ENCODE measurements around the gene LAMA5.

Gene LAMA5

GRCh38 chr20:62284448-62284847, 82.7 kb downstream of the LAMA5 start:
- H3K9ac ChIP-seq, result no peak overlapping the region
- peak overlapping the region; percentile 78; the same call in 1 of the 2 replicates for H3K4me2 ChIP-seq
- H3K36me3 ChIP-seq, result peaks cover 71% of the 10 kb centered on the region
- no peak overlapping the region for H3K4me3 ChIP-seq
- 0 out of 2 replicates have a peak, but pooled peaks cover 13% of the 10 kb centered on the region for H4K20me1 ChIP-seq
- H3K9me3 ChIP-seq, result no peaks in the 10 kb centered on the region
- no peak for TF ChIP-seq Cebpa-rat (IDR thresholded peaks at IDR 0.05)
- peaks cover 29% of the 10 kb centered on the region for H3K4me1 ChIP-seq
- no peak overlapping the region for H3K27ac ChIP-seq
- no peaks in the 10 kb centered on the region for H3K27me3 ChIP-seq

- TF ChIP-seq Cebpa-rat (IDR thresholded peaks at IDR 0.05), result no peak
- no peaks in the 10 kb centered on the region for H3K27me3 ChIP-seq
- no peak overlapping the region for H3K27ac ChIP-seq
- H3K9ac ChIP-seq, result no peak overlapping the region
- no peaks in the 10 kb centered on the region for H3K9me3 ChIP-seq
- H3K36me3 ChIP-seq, result peaks cover 74% of the 10 kb centered on the region
- H3K4me2 ChIP-seq, result no peak overlapping the region
- H4K20me1 ChIP-seq, result peaks cover 13% of the 10 kb centered on the region; the same call in 1 of the 2 replicates
- H3K4me3 ChIP-seq, result no peak overlapping the region
- peaks cover 29% of the 10 kb centered on the region for H3K4me1 ChIP-seq
These were observed 84.1 kb downstream of the LAMA5 start for GRCh38 chr20:62282877-62283503.

DNA sequence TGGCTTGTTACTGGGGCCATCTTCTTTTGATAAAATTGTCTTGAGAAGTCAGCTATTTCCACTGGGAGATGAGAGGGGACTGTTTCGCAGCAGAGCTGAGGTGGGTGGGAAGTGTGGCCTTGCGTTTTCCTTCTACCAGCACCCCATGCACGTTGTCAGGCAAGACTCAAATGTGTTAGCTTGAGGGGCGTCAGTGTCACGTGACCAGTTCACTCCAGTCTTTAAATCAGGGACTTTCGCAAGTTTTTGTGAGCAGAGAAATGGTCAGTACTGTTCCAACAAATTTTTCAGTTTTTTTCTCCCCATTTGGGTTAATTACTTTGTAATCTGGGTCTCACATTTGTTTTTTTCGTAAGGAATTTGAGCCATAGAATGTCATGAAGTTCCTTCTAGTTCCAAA, 85.0 kb downstream of the LAMA5 start:
- Histone ChIP-seq H3K27me3 (no peaks in the 10 kb centered on the region), H3K36me3 (peaks cover 77% of the 10 kb centered on the region), H3K4me2 (no peak overlapping the region), H3K4me1 (peaks cover 35% of the 10 kb centered on the region), H3K9me3 (no peaks in the 10 kb centered on the region), H3K9ac (no peak overlapping the region), H3K4me3 (no peak overlapping the region), H4K20me1 (peaks cover 17% of the 10 kb centered on the region), H3K27ac (no peak overlapping the region)
- TF ChIP-seq Cebpa-rat (IDR thresholded peaks at IDR 0.05), result no peak

DNA sequence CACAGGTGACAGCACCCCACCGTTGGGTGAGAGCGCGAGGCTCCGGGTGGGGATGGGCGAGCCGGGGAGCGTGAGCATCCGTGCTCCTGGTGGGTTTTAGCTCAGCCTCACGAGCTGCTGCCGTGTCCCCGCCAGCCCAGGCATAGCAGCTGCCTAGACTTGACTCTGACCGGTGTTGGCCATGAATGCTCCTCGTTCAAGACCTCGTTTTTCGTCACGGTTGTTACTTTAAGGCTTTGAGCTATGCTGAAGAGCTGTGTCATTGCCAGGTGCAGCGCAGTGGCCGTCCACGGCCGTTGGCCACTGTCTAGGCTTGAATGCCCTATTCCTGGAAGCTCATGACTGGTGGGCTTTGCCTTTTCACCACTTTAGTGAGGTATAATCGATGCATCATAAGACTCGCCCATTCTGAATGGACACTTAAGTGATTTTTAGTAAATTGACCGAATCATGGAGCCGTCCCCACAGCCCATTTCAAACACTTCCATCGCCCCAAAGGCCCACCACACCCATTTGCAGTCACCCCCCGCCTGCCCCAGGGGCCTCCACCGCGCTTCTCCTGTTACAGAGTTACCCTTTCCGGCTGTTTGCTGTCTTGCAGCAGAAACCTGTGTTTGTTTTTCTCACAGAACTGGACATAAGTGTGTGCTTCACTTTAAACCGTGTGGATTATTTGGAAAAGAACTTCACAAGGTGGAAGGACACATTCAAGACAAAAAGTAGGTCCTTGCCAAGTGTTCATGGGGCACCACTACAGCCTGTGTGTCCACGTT, 85.8 kb downstream of the LAMA5 start:
- Histone ChIP-seq H3K9ac (no peak overlapping the region), H3K4me2 (no peak overlapping the region), H3K9me3 (no peaks in the 10 kb centered on the region), H3K4me3 (no peak overlapping the region), H3K27me3 (no peaks in the 10 kb centered on the region), H4K20me1 (peaks cover 19% of the 10 kb centered on the region), H3K27ac (no peak overlapping the region), H3K36me3 (peaks cover 75% of the 10 kb centered on the region), H3K4me1 (peaks cover 37% of the 10 kb centered on the region)
- TF ChIP-seq Cebpa-rat (IDR thresholded peaks at IDR 0.05), result no peak

DNA sequence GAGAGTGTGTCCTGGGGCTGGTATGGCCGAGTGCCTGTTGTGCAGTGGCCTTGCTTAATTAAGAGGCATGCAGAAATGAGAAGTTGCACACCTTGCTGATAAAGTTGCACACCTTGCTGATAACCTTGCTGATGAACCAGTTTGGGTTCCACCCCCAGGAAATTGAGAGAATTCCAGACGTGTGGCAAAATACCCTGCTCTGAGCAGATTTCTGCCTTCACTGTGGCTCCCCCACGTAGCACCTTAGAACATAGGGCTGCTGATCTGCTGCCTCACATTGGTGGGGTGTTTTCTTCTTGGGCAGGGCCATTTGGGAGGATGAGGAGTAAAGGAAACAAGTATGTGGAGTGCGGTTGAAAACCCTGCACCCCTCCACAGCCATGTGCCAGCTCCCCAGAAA, 86.8 kb downstream of the LAMA5 start:
- no peak overlapping the region for H3K27ac ChIP-seq
- H3K4me3 ChIP-seq, result no peak overlapping the region
- H3K4me2 ChIP-seq, result no peak overlapping the region
- peaks cover 36% of the 10 kb centered on the region for H3K4me1 ChIP-seq
- no peak for TF ChIP-seq Cebpa-rat (IDR thresholded peaks at IDR 0.05)
- H3K36me3 ChIP-seq, result peaks cover 79% of the 10 kb centered on the region
- H3K9ac ChIP-seq, result no peak overlapping the region
- no peaks in the 10 kb centered on the region for H3K9me3 ChIP-seq
- H3K27me3 ChIP-seq, result no peaks in the 10 kb centered on the region
- H4K20me1 ChIP-seq, result peaks cover 22% of the 10 kb centered on the region

- Histone ChIP-seq H3K27ac (no peak overlapping the region), H3K9ac (no peak overlapping the region), H3K9me3 (no peaks in the 10 kb centered on the region), H3K4me1 (peaks cover 42% of the 10 kb centered on the region), H4K20me1 (peaks cover 43% of the 10 kb centered on the region), H3K27me3 (no peaks in the 10 kb centered on the region), H3K4me3 (no peak overlapping the region), H3K36me3 (peaks cover 74% of the 10 kb centered on the region), H3K4me2 (peak overlapping the region; percentile 27)
- no peak for TF ChIP-seq Cebpa-rat (IDR thresholded peaks at IDR 0.05)
These were observed 89.9 kb downstream of the LAMA5 start for GRCh38 chr20:62277253-62277652.

- no peaks in the 10 kb centered on the region for H3K27me3 ChIP-seq
These were observed 90.7 kb downstream of the LAMA5 start for GRCh38 chr20:62276439-62276838.

GRCh38 chr20:62275219-62275618, 91.9 kb downstream of the LAMA5 start:
- no peak overlapping the region for H3K4me3 ChIP-seq
- no peak overlapping the region for H3K27ac ChIP-seq
- no peak for TF ChIP-seq Cebpa-rat (IDR thresholded peaks at IDR 0.05)
- no peaks in the 10 kb centered on the region for H3K27me3 ChIP-seq
- peaks cover 49% of the 10 kb centered on the region for H4K20me1 ChIP-seq
- H3K9me3 ChIP-seq, result no peaks in the 10 kb centered on the region
- H3K4me2 ChIP-seq, result peak overlapping the region; percentile 61
- peaks cover 65% of the 10 kb centered on the region for H3K36me3 ChIP-seq
- no peak overlapping the region for H3K9ac ChIP-seq
- peaks cover 42% of the 10 kb centered on the region for H3K4me1 ChIP-seq

More at GRCh38 chr20:62276439-62276838, 90.7 kb downstream of the LAMA5 start:
- Histone ChIP-seq H3K4me2 (peak overlapping the region; percentile 27; the same call in 1 of the 2 replicates), H3K4me1 (peaks cover 42% of the 10 kb centered on the region), H3K27ac (no peak overlapping the region), H3K9me3 (no peaks in the 10 kb centered on the region), H3K36me3 (peaks cover 74% of the 10 kb centered on the region), H4K20me1 (peaks cover 49% of the 10 kb centered on the region), H3K9ac (0 out of 2 replicates have a peak overlapping the region, but pooled peaks have one; percentile 2), H3K4me3 (no peak overlapping the region)
- no peak for TF ChIP-seq Cebpa-rat (IDR thresholded peaks at IDR 0.05)

- H3K4me1 ChIP-seq, result peaks cover 42% of the 10 kb centered on the region
- no peak for TF ChIP-seq Cebpa-rat (IDR thresholded peaks at IDR 0.05)
- no peak overlapping the region for H3K4me3 ChIP-seq
- H4K20me1 ChIP-seq, result peaks cover 57% of the 10 kb centered on the region
- H3K9ac ChIP-seq, result no peak overlapping the region
- peaks cover 64% of the 10 kb centered on the region for H3K36me3 ChIP-seq
- peak overlapping the region; percentile 61 for H3K4me2 ChIP-seq
- no peak overlapping the region for H3K27ac ChIP-seq
- no peaks in the 10 kb centered on the region for H3K9me3 ChIP-seq
- no peaks in the 10 kb centered on the region for H3K27me3 ChIP-seq
These were observed 92.7 kb downstream of the LAMA5 start for GRCh38 chr20:62274332-62274950.

GRCh38 chr20:62273416-62273815, 93.7 kb downstream of the LAMA5 start:
- no peak overlapping the region for H3K4me3 ChIP-seq
- H3K36me3 ChIP-seq, result peaks cover 64% of the 10 kb centered on the region
- H3K27ac ChIP-seq, result no peak overlapping the region
- peak overlapping the region; percentile 61; the same call in 1 of the 2 replicates for H3K4me2 ChIP-seq
- no peaks in the 10 kb centered on the region for H3K27me3 ChIP-seq
- H3K9ac ChIP-seq, result no peak overlapping the region
- peaks cover 62% of the 10 kb centered on the region for H4K20me1 ChIP-seq
- H3K9me3 ChIP-seq, result no peaks in the 10 kb centered on the region
- peaks cover 42% of the 10 kb centered on the region for H3K4me1 ChIP-seq
- TF ChIP-seq Cebpa-rat (IDR thresholded peaks at IDR 0.05), result no peak
